Subcutaneous adipose tissue (tissue), 4 donors: ENCODE measurements around the gene ATP13A5. TPM values are rescaled to one million over a fixed set of nuclear protein-coding genes. Genes with fewer than 3 reads are reported as not detected.

Experiments used
- CTCF ChIP-seq: fragments of 450-650 bp; IDR thresholded peaks from one replicate; pipeline ENCODE4 v1.5.1; 2016; ENCODE audit warnings: low read depth, mild to moderate bottlenecking, control low read depth, antibody characterized with exemption, moderate library complexity
- total RNA-seq, 4 donors: library from RNA; depleted of rRNA; stranded (reverse); fragments of >200 nt; gene quantifications; one replicate each; pipeline ENCODE4 v1.1.0, GENCODE V29; 2016

Gene ATP13A5
- total RNA-seq = not detected

DNA sequence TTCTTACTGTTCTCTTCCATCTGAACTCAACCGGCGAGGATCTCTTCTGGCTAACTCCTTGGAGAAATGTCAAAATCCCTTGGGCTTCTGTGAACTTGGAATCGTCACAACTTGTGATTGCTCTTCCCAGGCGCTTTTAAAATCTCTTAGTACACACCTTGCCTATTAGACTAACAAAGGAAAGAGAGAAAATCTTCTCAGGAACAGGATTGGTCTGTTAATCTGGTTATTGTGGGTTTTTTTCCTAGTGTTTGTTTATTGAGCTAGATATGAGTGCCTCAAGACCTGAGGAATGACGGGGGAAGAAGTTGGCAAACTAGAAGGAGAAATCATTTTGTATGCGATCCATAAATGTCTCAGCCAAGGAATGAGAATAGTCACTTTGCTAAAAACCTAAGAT lies at the start of gene ATP13A5:
Gene ATP13A5 (minus strand): TSS at position 48 of the 400 bp plus-strand sequence. CDS start 28 bp downstream, at position 20.
- no peak for TF ChIP-seq CTCF

- no peak for TF ChIP-seq CTCF
These were observed 40.2 kb upstream of the ATP13A5 start for GRCh38 chr3:193418576-193419373.

DNA sequence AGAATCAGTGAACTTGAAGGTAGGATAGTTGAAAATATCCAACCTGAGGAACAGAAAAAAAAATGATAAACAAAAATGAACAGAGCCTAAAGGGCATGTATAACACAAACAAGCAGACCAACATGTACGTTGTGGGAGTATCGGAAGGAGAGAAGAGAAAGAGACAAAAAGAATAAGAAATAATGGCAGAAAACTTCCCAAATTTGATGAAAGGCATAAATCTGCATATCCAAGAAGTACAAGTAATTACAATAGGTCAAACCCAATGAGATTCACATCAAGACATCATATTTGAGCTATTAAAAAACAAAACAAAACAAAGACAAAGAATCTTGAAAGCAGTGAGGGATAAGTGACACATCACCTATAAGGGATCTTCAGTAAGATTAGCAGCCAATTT lies 38.1 kb upstream of the ATP13A5 start:
- no peak for TF ChIP-seq CTCF

DNA sequence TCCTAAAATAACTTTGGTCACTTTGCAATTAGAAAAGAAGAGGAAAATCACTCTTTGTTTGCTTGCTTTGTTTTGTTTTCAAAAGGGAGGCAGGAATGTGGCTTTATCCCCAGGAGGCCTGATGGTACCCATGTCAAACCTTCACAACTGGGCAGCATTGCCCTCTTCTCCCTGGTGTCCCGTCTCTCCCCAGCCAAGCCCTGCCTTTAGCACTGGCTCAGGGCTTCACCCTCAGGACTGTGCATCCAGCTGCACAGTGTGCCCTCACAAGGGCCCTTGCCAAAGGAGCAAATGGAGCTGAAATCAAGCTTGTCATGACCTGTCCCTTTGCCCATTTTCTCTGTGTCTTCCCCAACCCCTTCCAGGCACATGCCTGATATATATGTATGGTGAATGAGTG lies 29.1 kb upstream of the ATP13A5 start:
- TF ChIP-seq CTCF = no peak

DNA sequence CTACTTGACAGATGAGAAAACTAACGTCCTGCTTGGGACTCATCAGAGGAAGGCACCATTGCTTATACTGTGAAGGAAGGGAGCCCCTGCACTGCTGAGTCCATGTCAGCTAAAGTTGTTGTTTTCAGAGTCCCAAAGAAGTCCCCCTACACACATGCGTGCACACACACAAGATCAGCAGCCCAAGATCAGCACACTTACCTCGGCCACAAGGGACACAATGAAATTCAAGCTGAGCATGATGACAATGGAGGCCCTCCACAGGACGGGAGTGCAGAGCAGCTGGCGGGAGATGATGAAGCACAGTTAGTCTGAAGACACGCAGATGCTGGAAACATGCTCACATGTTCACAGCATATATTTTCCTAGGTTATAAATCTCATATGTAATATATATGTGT lies 28.6 kb upstream of the ATP13A5 start:
- TF ChIP-seq CTCF = no peak

DNA sequence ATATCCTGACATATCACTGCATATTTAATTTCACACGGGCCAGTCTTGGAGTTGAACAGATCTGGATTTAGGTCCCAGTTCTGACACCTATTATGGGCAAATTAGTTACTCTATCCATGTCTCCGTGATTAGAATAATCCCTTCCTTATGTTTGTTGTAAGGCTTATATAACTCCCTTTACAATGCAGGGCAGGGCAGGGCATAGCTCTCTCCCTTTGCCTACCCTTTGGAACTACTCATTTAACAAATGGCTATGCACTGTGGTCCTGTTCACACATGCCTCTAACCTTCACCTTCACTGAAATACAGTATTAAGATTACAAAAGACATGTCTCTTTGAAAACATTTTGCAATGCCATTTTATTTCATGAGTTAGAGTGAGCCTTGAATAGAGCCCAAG lies 24.8 kb upstream of the ATP13A5 start:
- no peak for TF ChIP-seq CTCF

DNA sequence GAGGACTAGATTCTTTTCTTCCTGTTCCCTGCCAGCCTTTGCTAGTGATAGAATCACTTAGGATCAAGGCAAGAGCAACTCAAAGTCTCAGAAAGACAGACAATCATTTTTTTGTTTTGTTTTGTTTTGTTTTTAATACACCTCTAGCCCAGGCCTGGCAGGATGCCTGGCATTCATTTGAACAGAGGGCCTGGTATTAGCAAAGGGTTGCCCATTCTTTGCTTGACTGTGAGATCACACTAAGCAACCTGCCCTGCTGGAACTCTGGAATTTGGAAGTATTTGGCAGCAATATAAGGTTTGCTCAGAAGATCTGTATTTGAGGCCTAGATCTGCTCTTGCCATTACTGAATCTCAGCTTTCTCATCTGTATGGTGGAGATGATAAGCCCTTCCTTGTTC lies 21.8 kb upstream of the ATP13A5 start:
- TF ChIP-seq CTCF = no peak
